Measurements from ENCODE around the gene FEZF2.

FEZF2 gene

GRCh38 chr3:62373215-62373614 lies at the start of gene FEZF2:
Gene FEZF2 (minus strand): TSS chr3:62373550. CDS start chr3:62372868, 682 bp downstream.
- no peak for DNase-seq (ENCODE audit: low spot score)

- DNase-seq (ENCODE audit: low spot score) = no peak
Measured at GRCh38 chr3:62421207-62421606, 47.9 kb upstream of the FEZF2 start.

GRCh38 chr3:62416144-62416543 lies 42.8 kb upstream of the FEZF2 start:
- no peak for DNase-seq (ENCODE audit: low spot score)

DNA sequence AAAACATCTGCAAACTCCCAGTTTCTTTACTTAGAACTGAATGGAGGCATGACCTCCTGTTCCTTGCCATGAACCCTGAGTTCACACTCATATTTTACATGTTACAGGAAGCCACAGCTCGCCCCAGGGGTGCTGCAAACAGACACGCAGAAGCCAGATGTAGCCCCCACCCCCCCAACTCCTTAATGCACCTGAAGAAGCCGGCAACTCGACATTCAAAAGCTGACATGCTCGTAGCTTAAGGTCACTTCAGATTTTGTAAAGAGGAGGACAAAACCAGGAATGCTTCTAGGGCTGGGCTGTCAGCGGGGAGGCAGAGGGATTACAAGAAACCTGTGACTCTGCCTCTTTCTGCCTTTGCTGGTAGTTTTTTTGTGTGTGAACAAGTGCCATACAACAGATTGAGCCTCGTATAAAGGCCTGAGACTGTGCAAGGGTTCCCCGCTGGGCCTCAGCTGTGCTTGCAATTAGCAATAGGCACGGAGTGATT lies 42.0 kb upstream of the FEZF2 start:
- DNase-seq (ENCODE audit: low spot score) = no peak

DNA sequence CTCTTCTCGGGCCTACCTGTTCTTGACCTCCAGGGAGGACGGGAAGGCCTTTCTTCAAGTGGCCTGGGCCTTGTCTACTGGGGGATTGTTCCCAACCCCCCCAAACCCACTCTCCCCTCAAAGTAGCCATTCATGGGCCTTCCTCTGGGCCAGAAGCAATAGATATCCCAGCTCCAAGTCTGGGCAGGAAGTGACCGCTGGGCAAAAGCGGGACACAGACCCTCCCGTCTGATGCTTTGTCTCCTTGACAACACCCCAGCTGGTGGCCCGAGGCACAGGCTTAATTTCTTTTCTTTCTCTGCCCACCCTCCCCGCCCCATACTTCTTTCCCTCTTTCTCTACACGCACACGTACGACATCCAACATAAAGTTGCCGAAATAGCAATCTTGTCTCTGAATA lies 41.4 kb upstream of the FEZF2 start:
- no peak for DNase-seq (ENCODE audit: low spot score)

- no peak for DNase-seq (ENCODE audit: low spot score)
Measured at GRCh38 chr3:62413687-62414086, 40.3 kb upstream of the FEZF2 start.

- DNase-seq (ENCODE audit: low spot score) = no peak
Measured at GRCh38 chr3:62406945-62407344, 33.6 kb upstream of the FEZF2 start.

DNA sequence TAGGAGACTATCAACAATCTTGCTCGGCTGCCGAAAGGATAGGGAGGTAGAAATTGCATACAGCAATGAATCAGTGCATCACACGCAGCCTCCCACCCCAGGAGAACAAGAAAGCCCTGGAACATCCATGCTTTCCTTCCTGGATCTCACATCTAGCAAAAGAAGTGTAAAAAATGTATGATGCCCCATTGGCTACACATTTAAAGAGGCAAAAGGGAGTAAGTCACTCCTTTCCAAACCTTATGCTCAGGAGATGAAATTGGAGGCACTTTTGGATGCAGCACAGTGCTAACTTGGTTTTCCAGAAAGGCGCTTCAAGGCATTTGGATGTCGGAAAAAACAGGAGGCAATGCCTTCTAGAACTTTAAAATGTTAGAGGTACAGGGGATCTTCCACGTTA lies 32.2 kb upstream of the FEZF2 start:
- DNase-seq (ENCODE audit: low spot score) = no peak

- no peak for DNase-seq (ENCODE audit: low spot score)
Measured at GRCh38 chr3:62405135-62405534, 31.8 kb upstream of the FEZF2 start.

DNA sequence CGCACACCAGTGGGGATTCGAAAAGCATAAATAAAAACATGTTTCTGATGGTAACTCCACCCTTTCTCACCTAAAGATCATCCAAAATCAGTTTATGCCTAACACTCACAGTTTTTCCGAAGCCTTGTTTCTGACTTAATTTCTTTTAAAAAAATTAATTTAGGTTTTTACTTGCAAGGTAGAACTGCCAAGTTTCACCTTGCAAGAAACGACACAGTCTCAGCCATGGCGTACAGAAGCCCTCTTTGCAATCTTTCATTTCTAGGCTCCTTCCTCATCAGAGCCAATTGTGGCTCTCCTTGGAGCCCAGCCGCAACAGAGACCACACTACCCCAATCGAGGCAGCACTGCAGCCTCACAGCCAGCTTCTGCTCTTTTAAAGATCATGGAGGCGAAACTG lies 31.0 kb upstream of the FEZF2 start:
- DNase-seq (ENCODE audit: low spot score) = no peak

DNA sequence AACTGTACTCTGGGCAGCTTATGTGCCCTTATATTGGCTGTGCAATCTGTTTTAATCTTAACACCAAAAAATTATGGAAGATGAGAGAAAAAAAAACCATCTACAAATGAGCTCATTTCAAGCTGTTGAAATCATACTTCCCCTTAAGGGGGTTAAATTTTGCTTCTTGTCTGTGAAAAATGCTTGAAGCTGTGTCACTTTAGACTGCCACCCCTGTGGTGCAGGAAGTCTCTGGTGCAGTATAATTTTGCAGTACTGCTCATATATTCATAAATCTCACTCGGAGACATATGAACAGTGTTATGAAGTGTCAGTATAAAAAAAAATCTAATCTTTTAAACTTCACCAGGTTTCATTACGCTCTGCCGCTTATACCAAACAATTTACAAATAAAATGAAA lies 30.4 kb upstream of the FEZF2 start:
- no peak for DNase-seq (ENCODE audit: low spot score)

GRCh38 chr3:62392626-62393292 lies 19.4 kb upstream of the FEZF2 start:
- no peak for DNase-seq (ENCODE audit: low spot score)

DNA sequence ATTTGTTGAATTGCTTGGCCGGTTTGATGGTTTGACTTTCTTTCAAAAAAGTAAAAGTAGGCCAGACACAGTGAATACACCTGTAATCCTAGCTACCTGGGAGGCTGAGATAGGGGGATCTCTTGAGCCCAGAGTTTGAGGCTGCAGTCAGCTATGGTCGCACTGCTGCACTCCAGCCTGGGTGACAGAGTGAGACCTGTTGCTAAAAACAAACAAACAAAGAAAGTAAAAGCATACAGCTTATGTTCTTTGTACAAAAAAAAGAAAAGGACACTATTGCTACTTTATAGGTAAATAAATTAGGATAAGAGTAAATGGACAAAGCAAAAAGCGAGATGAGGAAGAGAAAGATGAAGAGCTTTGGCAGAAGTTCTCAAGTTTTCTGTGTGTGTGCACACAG lies 13.9 kb upstream of the FEZF2 start:
- no peak for DNase-seq (ENCODE audit: low spot score)

GRCh38 chr3:62379321-62379798 lies 6.0 kb upstream of the FEZF2 start:
- DNase-seq (ENCODE audit: low spot score) = no peak

DNA sequence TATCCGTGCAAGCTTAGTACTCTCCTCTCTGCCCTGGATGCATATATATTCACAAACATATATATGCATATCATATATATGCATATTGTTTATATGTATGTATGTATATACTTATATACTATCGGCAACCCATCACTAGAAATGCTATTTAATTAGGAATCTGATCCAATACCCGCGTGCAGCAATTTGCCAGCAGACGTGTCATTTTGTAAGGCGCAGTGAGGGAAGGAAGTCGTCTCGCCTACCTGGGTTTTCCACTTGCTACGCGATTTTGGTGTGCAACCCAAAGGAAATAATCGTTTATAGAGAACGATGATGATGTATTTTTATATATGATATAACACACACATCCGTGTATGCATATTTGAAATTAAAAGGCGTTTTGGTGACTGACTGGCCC lies 5.6 kb upstream of the FEZF2 start:
- no peak for DNase-seq (ENCODE audit: low spot score)

DNA sequence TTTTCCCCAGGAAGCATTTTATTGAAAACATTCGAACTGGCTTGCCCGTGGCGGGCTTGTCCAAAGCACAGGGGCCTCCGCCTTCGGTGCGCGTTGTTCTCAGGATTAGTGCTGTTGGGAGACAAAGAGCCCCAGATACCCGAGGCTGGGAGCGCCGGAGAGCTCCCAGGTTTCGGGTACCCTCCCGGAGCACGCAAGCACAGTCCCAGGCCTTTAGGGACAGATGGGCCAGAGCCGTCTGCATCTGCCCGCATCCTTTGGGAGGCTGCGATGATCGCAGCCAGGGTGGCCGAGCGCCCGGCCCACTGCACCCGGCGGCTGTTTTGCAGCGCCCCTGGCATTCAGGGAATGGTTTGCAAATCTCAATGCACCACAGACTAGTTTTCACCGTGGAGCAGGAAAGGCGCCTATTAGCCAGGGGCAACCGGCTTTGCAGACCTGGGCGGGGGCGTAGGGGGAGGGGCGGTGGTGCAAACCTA lies 5.0 kb upstream of the FEZF2 start:
- no peak for DNase-seq (ENCODE audit: low spot score)

DNA sequence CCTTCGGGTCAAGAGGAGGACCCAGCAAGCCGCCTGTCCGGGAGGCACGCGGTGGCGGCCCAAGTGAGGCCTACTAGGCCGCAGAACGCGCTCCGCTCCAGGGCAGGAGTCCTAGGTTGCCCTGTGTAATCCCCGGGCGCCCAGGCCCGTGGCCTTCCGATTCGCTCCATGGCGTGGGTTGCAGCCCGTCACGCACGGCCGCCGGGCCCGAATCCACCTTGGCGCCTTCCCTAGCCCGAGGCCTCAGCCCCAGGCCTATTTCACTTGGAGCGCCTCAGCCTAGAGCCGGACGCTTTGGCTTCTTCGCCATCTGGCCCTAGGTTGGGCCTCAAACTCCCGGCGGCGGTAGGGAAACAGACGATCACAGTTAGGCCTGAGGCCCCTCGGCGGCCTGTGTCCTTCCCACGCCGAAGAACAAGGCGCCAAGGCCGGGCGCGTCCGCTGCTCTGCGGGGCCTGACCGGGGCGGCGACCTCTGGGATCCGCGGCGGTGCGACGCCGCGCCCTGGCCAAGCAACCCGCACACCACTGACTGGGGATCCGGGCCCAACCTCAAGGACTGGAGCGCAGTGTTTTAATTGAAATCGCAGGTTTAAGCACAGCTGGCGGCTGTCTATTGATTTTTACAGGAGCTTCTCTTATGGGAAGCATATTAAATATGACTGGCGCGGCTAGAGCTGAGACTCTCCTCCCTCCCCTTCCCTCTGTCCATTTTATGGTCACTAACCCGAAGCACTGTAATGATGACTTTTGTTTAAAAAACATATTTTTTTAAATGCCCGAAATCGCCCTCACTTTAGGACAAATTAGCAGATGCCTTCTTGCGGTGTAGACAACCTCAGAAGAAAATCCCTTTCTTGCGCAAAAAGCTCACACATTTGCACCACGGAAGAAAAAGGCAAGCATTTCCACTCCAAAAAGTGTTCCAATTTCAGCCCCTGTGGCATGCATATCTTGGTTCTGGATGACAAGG lies 3.8 kb upstream of the FEZF2 start:
- DNase-seq (ENCODE audit: low spot score) = no peak

DNA sequence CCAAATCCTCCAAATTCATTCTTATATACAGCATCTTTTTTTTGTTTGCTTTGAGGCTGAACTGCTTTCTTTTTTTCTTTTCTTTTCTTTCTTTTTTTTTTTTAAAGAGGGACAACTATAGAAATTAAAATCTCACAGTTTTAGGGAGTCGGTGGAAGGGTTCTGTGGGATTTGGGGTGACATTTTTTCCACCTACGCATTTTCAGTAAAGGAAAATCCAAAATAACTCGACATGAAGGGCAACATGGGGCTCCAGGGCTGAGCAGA lies 3.0 kb upstream of the FEZF2 start:
- DNase-seq (ENCODE audit: low spot score) = no peak

GRCh38 chr3:62375655-62376453 lies 2.5 kb upstream of the FEZF2 start:
- DNase-seq (ENCODE audit: low spot score) = no peak

DNA sequence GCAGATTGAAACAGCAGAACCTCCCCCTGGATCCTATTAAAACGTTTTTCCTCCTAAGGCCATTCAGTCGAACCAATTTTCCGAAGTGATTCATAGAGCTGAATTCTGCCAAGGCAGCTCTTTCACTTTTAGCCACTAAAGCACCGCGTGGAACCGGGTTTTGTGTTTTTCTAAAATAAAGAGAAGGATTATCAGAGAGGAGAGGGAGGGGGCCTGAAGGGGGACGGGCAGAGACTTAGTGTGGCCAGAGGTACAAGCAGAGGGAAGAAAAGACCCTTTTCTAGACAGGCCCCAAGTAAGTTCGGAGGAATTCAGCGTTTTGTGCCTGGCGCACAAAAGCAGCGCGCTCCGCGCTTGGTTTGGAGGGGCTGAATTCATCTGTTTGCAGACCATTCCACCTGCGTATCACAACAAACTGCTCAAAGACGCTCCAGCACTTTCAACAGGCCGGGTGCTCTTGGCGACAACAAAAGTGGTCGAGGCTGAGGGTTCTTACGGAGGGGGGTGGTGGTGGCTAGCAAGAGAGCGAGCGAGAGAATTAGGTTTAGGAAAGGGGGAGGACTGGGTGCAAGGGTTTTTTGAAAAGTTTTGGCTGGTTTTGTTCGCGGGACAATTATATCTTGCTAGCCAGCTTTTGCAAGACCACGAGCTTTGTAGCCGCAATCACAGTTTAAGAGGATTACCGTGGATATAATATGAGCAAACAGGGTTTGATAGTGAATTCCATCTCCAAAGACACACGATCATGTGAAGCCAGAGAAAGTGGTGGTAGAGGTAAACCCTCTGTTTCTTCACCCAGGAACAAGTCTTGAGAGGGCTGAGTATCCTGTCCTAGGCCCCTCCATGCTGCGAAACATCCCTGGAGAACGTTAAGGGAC lies 1.2 kb upstream of the FEZF2 start:
- DNase-seq (ENCODE audit: low spot score) = no peak

- no peak for DNase-seq (ENCODE audit: low spot score)
Measured at GRCh38 chr3:62373714-62374333, 474 bp upstream of the FEZF2 start.
